Muscle of arm (tissue), 12 donors: ENCODE results near the gene C16orf74. TPM values are rescaled to one million over a fixed set of nuclear protein-coding genes. Genes with fewer than 3 reads are reported as not detected.

Source experiments
- DNase-seq: peaks from one replicate; pipeline ENCODE4 v3.0.0-alpha.2; 2013
- polyA plus RNA-seq, 12 donors: library from polyadenylated mRNA; unstranded; fragments of 120-200 nt; gene quantifications; one replicate each; pipeline ENCODE4 v1.2.1, GENCODE V29; 2013; ENCODE audit not compliant: insufficient read length in 12 of 12

Gene C16orf74
- polyA plus RNA-seq, 12 donors: 0.48 to 10.1 (median 1.1) TPM; not detected in 2

DNA sequence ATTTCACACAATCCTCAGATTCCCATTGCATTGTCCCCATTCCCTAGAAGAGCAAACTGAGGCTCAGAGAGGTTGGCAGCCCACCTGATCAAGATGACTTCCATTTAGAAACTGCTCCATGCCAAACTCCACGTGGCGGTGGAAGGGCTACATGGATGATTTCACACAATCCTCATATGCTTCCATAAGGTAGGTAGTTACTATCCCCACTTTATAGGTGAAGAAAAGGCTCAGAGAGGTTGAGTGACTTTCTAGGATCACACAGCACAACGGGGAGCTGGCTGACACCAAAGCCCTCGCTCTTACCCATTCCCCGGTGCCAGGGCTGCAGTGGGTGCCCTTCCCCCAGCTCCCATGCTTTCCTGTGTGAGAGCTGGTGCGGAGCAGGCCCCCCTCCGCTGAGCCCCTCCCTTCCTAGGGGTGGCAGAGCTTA lies 52.4 kb downstream of the C16orf74 start:
- DNase-seq: no peak

- DNase-seq: no peak
Observed at GRCh38 chr16:85697431-85697830, 53.5 kb downstream of the C16orf74 start.

- peak; percentile 22 for DNase-seq
Observed at GRCh38 chr16:85696781-85697180, 54.1 kb downstream of the C16orf74 start.

GRCh38 chr16:85695196-85696128 lies 55.4 kb downstream of the C16orf74 start:
- no peak for DNase-seq

DNA sequence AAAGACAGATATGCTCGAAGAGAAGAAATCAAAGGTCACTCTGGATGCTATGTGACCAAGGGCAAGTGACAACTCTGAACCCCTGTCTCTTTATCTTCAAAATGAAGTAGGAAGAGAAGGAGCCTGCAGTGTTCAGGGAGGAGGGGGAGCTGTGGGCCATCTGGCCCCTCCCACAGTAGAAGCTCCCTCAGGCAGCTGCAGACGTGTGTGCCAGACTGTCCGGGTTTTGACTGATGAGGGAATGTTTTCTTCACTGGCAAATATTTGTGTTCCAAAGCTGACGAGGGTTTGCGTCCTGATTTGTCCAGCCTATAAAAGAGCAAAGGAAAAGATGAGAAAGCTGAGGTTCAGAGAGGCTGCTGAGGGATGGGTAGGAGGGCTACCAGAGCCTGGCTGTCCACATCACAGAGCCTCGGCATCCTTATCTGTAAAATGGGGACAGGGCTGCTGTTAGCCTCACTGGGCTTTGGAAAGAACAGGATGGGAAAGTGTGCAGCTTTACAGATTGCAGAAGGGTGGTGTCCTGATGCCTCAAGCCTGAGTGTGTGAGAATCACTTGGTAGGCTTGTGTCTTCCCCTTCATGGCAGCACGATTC lies 60.3 kb downstream of the C16orf74 start:
- DNase-seq: no peak

DNA sequence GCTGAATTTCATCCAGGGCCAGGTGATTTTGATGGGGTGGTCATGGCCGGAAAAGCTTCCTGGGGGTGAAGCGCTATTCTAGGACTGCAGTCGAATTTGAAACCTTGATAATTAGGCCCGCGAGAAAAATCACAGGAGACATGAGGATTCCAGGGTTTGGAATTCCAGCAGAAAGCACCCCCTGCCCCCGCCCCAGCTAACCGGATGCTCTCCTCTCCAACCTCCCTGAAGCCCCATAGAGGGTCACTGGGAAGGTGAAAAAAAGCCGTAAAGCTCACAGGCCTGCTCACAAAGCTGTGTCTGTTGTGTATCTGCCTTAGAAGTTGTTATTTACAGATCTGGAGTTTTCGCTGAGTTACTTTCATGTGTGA lies 61.0 kb downstream of the C16orf74 start:
- DNase-seq: no peak

DNA sequence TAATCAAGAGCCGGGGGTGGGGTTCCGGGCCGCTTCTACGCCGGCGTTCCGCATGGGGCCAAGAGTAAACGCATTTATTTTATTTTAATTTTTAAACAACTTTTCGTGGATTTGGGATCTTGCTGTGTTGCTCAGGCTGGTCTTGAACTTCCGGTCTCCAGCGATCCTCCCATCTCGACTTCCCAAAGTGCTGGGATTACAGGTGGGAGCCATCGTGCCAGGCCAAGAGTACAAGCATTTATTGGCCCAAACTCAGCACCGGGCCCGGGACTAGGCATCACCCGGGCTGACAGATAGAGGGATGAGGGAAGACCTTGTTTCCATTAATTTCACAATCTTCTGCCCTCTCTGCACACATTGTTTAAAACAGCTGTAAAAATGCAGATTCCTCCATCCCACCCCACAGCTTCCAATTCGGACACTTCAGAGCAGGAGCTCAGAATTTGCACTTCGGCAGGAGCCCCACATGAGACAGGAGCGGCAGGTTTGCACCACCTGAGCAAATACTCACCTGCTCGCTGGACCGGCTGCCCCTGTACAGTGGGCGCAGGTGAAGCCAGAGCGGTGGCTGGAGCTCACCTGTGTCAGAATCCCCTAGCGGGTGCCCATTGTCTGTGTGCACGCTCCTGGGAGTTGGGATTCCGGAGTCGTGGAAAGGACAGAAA lies 61.5 kb downstream of the C16orf74 start:
- DNase-seq: no peak

- peak; percentile 85 for DNase-seq
Observed at GRCh38 chr16:85688586-85689284, 62.2 kb downstream of the C16orf74 start, which contains the start of gene GINS2. Gene GINS2 (minus strand): TSS chr16:85688954. CDS start chr16:85688898, 56 bp downstream.

GRCh38 chr16:85687651-85688471 lies 63.0 kb downstream of the C16orf74 start:
- DNase-seq: no peak

DNA sequence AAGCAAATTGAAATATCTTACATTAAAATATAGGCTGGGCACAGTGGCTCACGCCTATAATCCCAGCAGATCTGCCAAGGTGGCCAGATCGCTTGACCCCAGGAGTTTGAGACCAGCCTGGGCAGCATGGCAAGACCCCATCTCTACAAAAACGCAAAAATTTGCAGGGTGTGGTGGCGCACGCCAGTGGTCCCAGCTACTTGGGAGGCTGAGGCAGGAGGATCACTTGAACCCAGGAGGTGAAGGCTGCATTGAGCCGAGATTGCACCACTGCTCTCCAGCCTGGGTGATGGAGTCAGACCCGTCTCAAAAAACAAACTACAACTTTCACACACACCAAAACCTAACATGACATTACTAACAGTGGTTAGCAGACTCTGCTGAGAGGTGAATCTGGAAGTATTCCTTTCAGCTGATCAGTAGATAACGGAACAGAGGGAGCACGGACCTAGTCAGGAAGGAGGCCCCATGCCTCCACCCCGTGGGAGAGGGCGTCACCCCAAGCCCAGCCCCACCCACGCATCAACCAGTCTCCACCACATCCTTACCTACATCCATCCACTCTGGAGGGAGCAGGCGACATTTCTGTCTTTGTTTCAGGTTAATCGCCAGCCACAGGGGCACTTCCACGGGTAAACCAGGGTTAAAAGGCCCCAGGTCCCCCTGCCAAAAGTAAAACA lies 63.8 kb downstream of the C16orf74 start:
- no peak for DNase-seq

GRCh38 chr16:85685251-85685650 lies 65.6 kb downstream of the C16orf74 start:
- no peak for DNase-seq

DNA sequence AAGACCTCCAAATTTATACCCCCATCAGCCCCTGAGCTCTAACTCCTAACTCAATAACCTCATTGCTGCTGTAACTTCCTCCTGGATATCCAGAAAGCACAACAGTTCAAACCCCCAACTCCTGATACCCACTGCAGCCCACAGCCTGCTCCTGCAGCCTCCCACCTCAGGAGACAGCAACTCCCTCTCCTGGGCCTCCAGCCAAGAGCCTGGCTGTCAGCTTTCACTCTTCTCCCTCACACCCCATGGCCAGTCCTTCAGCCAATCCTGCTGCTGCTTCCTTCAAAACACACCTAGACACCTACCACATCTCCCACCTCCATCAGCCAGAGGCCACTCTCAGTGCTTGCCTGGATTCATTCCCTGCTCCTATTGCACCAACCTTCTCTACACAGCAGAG lies 67.5 kb downstream of the C16orf74 start:
- DNase-seq: no peak

- no peak for DNase-seq
Observed at GRCh38 chr16:85682516-85682915, 68.4 kb downstream of the C16orf74 start.

DNA sequence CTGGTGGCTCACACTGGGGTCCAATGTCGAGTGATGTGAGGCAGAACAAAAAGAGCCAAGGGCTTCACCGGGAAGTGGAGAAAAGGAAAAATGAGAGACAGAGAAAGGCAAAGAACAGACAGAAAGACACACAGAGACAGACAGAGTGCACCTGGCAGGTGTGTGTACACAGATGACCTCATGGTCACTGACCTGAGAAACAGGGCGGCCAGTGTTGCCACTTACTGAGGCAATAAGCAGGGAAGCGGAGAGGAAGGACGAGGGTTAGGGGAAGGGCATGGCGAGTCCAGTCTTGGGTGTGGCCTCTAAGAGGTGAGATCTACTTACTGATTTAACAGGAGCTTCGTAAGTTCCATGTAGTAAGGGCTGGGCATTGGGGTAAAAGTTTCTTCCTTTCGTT lies 69.6 kb downstream of the C16orf74 start:
- no peak for DNase-seq

GRCh38 chr16:85680352-85680944 lies 70.4 kb downstream of the C16orf74 start:
- no peak for DNase-seq

DNA sequence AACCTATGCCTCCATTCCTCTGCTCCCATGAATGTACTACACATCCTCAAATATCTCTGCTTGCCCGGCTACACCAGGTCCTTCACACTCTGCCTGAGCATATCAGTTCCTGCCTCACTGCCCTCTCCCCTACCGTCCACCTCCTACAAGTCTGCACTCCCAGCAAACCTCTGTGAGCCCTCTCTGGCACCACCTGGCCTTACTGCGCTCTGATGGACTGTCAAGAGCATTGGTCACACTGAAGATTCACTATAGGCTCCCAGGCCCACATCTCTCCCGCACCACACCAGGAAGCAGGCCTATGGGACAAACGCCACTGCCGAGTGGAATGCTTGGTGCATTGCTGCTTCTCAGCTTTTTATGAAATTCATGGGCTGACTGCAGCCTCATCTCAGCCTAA lies 71.0 kb downstream of the C16orf74 start:
- DNase-seq: no peak

DNA sequence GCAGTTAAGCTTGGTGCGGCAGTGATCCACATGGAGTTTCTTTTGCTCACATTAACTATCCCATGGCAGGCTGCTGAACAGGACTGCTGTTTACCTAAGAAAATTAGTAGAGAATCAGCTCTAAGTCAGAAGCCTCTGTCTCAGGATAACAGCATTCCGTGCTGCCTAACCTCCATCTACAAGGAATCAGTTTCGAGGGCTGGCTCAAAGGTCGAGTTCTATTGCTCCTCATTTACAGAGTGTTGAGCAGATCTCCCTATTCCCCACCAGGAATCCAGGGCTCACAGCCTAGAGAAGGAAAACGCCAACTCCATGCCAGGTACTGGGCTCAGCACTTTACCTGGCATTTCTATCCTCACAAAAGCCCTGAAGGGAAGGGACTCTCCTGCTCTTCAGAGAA lies 72.1 kb downstream of the C16orf74 start:
- DNase-seq: no peak

DNA sequence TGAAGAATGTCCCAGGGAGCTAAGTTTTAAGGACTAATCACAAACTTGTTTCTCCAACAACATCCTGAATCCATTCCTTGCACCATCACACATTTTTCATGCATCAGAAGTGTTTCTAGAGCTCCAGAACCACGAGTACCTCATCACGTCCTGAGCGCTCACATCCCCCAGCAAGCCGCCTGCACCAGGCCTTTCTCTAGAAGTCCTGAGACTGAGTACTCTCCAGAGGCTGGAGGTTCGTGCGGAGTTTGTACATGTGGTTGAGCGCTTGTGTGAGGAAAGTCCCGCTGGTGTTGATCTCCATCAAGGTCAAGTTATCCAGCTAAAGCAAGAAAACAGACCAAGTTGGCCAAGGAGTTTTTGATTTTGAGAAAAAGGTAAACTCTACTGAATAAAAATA lies 72.9 kb downstream of the C16orf74 start:
- no peak for DNase-seq

DNA sequence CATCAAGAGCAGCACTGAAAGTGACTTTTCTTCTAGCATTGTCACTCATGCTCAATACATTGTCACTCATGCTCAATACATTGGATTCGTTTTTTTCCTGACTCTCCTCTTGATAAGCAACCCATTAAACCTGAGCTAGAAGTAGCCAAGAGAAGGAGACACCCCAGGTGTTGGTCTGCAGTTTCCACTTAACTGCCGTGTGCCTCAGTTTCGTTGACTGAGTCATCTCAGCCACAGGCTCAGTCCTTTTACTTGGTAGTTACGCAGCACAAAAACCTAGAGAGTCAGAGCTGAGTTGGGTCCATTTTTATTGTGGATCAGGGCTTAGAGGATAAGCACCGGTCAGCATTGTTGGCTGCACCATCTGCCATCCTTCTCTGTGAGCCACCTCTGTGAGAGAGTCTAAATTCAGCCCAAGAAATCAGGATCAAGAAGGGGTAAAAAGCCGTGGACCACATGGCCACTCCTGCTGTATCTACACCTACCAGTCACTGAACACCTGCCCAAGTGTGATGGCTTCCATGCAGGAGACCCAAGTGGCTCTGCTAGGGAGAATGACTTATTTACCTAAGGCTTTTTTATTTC lies 73.4 kb downstream of the C16orf74 start:
- DNase-seq: no peak

GRCh38 chr16:85676466-85676865 lies 74.4 kb downstream of the C16orf74 start:
- no peak for DNase-seq
